ENCODE data around the gene MTSS2.

The MTSS2 gene

DNA sequence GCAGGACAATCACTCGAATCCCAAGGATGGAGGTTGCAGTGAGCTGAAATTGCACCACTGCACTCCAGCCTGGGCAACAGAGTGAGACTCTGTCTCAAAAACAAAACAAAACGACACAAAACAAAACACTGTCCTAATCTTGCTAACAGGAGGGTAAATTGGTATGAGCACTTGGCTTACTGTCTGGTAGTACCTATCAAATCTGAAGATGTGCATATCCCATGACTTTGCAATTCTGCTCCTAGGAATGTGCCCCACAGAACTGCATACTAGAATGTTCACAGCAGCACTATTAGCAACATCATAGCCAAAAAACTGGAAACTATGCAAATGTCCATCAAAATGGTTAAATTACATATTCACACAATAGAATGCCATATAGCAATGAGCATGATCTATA lies 15.7 kb downstream of the MTSS2 start:
- no peak for DNase-seq

DNA sequence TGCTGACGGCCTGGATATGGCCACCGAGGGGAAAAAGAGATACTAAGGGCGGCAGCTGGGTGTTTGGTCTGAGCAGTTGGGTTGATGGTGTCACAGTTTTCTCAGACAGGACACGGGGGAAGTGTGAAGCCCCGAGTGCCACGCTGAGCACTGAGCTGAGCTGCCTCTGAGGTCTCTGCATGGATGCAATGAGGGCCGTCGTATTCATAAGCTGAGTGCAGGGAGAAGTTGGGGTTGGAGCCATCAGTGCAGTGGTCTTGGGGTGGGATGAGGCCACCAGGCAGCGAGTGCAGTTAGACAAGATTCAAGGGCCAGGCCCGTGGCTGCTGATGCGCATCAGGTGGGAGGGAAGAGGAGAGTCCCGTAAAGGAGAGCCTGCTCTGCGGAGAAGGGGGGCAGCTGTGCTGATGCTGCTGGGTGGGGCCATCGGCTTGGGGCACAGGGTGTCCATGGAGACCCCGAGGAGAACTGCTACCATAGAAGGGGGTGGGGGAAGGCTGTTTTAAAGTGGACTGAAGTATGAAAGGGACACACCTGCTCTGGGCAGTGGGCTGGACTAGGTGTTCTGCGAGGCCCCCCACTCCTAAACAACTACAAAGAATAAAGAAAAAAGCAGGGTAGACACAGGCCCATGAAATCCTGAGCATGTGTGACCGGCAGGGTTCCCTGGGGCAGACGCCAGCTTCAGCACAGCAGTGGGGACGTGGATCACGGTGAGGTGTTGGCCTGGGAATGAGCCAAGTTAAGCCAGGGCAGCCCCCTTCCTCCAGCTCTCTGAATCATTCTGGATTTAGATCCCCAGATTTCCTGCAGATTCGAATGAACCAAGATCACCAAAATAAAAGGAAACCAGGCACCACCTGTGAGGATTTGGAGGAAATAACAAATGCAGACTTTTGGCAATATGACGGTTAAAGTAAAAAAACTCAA lies 19.8 kb downstream of the MTSS2 start:
- no peak for DNase-seq

DNA sequence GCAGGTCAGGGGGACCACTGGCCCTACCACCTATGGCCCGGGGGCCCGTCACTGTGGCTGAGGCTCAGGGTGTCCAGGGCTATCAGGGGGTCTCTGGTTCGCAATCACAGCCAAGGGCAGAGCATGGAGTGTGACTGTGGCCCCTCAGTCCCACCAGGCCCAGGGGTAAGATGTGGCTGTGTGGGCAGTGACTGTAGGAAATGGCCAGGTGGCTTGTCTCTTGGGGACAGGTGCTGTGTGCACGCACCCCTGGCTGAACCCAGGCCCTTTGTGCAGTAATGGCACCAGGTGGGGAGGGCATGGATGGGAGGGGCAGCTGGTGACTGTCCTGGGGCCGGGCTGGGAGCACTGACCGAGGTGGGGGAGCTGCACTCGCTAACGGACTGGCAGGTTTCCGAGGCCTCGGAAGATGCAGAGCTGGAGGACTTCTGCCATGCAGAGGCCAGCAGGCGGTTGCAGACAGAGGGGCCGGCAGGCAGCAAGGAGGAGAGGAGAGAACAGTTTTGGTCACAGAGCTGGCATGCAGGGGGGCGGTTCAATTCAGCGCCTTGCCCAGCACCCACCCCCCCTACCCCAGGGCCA lies 20.6 kb downstream of the MTSS2 start:
- DNase-seq = no peak

DNA sequence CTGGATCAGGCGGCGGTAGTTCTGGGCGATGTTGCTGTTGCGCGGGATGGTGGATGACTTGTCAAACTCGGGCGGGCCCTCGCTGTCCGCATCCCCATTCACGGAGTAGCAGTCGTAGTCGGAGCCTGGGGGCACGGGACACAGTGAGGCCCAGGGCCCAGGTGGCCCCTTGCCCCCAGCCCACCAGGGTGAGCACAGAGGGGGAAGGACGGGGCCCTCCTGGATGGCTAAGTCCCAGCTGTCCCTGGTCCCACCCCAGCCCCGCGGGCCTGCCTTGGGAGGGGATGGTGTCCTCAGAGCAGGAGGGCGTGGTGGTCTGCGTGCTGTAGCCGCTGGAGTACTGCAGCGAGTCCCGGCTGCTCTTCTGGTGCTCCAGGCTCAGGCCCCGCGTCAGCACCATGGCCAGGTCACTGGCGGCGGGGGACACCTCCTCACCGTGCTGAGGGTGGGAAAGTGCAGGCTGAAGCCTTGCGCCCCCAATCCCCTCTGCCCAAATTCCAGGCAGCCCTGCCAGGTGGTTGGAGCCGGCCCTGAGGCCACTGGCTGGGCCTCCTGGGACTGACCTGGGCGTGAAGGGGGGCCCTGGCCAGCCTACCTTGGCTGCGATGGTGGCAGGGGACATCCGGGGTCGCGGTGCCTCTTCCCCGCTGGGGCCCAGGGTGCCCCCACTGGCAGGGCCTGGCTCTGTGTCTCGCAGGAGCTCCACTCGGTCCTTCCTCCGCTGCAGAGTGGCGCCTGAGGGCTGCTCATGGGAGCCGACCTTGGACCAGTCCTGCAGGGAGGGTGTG lies 21.3 kb downstream of the MTSS2 start:
- DNase-seq = no peak

DNA sequence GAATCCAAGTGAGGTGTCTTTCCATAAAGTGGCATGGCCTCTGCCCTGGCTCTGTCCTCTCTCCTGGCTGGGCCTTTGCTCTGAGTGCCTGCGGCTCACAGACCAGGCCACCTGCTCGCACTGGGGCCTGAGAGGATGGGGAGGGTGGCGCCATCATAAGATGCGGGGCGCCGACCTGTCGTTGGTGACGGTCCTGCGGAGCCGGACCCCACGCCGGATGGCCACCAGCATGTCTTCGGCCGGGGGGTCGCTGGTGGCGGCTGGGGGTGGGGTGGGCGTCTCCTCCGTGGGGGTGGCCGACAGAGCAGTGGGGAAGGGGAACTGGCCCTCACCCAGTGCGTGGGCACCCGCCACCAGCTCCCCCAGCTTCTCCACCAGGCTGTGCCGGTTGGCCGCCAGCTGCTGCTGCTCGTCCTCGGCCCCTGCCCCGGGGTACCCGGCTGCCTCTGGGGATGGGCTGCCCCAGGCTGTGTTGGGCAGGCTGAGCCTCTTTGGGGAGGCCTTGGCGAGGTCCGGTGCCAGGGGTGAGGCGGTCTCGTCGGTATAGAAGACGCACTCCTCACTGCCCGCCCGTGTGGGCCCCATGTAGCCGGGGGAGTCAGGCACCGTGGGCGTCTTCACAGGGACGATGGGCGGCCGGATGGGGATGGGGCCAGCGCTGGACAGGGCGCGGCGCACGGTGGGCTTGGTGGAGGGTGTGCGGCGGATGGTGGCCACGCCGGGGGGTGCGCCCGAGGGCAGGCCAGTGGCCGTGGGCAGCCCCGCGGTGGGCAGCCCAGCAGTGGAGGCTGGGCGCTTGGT lies 22.1 kb downstream of the MTSS2 start:
- no peak for DNase-seq

DNA sequence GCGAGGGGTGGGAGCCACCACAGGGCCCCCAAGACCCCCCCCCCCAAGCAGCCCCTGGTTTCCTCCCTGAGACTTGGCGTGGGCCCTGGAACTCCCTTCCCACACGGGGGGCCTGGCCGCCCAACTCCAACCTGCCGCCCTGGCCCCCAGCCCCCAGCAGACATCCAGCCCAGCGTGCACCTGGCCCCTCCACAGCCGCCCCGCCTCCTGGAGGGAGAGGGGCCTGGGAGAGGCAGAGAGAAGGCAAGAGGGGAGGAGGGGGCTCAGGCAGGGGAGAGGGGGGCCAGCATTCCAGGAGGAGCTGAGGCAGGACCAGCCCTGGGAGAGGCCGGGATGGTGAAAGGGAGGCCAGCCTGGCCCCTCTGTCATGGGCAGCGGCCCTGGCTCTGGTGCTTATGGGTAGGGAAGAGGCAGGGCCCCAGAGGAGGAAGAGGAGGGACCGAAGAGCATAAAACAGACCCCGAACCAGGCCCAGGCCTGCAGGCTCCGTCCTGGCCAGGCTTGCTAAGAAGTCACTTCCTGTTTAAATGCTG lies 22.8 kb downstream of the MTSS2 start:
- no peak for DNase-seq

DNA sequence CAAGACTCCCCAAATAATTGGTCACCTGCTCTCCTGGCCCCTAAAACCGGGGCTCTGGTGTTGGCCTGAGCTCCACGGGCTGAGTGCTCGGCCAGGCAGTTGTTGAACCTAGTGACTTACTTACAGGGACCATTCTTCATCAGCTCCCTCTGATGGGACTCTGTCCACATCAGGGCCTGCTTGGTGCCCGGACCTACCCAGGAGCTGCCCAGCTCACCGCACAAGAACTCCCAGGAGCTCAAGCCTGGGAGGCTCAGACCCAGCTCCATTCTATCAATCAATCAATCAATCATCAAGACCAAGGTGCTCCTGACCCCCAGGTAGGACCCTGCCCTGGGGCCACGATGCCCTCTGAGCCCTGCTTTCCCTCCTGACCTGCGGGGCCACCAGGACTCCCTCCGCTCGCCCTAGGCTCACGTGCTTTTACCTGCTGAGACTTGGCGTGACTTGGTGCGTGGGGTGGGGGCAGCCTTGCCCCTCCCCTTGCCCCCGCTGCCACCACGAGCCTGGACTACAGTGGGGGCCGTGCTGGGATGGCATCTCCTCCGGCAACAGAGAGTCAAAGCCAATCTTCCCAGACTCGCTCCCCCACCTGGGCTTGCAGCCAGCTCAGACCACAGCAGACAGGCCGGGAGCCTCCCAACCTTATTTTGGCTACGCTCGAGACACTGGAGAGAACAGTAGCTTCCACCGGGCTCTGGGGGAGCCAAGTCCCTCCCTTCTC lies 23.8 kb downstream of the MTSS2 start:
- DNase-seq = no peak

DNA sequence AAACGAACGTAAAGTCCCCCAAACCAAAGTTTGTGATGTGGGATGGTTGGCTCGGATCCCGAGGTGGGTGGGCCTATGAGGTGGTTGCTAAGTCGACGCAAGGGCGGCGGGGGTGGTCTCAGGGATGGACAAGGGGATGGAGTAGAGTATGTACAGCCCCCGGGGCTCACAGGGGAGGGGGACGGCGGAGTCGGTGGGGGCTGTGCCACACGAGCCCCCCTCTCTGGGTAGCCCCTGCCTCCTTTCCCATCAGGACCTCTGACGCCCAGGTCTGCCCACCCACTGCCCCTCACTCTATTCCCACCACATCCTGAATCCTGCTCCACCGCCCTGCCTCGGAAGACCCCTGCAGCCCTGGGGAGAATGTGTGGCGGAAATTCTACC lies 24.3 kb downstream of the MTSS2 start:
- DNase-seq = no peak

DNA sequence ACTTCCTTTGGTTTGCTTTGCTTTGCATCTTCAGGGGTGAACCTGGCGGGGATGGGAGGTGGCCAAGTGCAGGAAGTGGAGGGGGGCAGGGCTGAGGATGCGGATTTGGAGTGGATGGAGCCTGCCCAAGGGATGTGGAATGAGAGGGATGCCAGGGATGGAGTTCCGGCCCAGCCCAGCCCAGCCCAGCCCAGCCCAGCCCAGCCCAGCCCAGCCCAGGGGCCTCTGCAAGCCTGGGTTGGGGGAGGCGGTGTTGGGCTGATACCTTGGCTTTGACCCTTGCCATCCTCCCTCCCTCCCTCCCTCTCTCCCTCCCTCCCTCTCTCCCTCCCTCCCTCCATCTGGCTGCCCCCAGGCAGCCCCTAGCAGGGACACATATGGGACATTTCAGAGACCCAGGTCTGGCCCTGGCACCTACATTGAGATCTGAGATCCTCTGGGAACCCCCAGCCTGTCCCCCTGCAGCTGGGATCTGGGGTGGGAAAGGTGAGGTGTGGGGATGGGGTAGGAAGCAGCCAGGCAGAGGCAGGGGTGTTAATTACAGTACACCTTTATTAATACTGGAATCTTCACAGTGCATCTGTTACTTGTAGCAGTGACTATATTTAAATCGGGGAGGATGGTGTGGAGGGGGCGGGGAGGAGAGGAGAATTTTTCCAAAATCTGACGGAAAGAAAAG lies 25.0 kb downstream of the MTSS2 start:
- DNase-seq = no peak

DNA sequence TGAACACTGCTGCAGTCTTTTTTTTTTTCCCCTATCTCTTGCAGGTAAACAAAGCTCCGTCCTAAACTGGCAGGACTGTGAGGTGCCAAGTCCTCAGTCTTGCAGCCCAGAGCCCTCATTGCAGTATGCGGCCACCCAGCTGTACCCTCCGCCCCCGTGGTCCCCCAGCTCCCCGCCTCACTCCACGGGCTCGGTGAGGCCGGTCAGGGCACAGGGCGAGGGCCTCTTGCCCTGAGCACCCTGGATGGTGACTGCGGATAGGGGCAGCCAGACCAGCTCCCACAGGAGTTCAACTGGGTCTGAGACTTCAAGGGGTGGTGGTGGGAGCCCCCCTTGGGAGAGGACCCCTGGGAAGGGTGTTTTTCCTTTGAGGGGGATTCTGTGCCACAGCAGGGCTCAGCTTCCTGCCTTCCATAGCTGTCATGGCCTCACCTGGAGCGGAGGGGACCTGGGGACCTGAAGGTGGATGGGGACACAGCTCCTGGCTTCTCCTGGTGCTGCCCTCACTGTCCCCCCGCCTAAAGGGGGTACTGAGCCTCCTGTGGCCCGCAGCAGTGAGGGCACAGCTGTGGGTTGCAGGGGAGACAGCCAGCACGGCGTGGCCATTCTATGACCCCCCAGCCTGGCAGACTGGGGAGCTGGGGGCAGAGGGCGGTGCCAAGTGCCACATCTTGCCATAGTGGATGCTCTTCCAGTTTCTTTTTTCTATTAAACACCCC lies 25.7 kb downstream of the MTSS2 start:
- no peak for DNase-seq

DNA sequence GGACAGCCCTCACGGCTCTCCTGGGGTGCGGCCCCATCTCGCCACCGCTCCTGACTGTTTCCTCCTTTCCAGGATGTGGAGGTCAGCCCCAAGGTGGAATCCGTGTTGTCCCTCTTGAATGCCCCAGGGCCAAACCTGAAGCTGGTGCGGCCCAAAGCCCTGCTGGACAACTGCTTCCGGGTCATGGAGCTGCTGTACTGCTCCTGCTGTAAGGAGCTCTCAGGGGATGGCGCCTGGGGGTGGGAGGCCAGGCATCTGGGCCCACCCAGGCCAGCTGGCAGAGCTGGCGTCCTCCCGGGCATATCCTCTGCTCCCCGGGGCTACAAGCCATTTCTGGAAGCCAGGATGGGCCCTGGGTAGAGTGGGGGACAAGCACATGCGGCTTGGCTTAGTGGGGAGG lies 26.3 kb downstream of the MTSS2 start:
- DNase-seq = no peak

DNA sequence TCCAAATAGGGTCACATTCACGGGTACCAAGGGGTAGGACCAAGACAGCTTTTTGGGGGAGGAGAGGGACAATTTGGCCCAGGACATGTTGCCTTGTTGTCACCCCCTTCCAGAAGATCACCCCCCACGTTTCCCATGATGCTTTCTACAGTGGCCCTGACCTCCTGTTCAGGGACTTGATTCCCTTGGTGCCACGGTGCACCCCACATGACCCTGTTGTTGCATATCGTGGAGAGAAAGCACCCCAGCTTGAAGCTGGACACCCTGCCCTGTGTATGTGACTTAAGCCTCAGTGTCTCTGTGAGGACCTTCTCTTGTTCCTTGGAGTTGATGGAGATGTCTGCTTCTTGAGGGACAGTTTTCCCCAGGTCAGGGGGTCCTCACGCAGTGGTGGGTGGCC lies 26.9 kb downstream of the MTSS2 start:
- no peak for DNase-seq

DNA sequence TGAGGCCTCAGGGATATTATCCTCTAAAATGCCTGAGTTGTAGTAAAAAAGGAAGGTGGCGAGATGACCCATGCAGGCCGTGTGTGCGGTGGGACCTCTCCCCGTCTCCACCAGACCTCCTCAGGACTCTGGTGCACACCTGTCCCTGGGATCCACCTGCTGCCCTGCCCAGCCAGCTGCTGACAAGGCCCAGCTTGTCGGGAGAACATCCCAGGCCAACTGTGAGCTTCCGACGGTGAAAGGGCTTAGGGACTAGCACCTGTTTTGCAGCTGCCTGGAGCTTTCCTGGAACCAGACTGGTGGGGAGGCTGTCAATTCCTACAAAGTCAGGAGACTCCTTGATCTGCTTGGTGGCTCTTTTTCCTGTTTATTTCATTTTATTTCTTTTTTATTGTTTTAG lies 27.9 kb downstream of the MTSS2 start:
- no peak for DNase-seq

DNA sequence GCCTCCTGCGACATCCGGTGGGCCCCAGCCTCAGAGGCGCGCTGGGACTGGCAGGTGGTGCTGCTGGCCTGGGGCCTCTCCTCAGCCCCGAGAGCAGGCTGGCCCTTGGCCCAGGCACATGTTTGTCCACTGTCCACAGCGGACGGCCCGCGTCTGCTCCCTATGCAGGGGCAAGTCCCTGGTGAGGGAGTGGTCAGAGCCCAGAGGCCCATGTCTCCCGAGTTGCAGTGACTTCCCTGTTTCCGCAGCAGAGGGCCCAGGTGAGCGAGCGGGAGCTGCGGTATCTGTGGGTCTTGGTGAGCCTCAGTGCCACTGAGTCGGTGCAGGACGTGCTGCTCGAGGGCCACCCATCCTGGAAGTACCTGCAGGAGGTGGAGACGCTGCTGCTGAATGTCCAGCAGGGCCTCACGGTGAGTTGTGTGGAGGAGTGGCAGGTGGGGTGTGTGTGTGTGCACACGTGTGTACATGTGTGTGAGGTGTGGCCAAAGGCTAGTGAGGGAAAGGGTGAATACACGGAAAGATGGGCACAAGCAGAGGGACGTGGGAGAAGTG lies 29.1 kb downstream of the MTSS2 start:
- no peak for DNase-seq

DNA sequence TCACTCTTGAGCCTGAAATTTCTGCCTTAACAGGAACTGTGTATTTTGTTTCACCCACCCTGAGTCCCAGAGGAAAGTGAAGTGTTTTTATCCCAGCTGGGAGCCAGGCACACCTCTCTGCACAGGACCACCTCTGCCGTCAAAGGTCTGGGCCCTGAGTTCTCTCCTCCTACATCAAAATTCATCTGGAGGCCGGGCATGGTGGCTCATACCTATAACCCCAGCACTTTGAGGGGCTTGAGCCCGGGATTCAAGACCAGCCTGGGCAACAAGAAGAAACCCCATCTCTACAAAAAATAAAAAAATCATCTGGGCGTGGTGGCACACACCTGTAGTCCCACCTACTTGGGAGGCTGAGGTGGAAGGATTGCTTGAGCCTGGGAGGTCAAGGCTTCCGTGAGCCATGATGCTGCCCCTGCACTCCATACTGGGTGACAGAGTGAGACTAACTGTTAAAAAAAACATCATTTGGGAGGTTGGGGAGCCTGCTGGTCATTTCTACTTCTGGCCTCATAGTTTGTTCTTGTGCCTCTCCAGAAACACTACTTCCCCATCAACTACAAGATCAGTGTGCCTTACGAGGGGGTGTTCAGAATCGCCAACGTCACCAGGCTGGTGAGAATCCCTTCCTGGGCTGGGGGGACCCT lies 29.7 kb downstream of the MTSS2 start:
- no peak for DNase-seq

DNA sequence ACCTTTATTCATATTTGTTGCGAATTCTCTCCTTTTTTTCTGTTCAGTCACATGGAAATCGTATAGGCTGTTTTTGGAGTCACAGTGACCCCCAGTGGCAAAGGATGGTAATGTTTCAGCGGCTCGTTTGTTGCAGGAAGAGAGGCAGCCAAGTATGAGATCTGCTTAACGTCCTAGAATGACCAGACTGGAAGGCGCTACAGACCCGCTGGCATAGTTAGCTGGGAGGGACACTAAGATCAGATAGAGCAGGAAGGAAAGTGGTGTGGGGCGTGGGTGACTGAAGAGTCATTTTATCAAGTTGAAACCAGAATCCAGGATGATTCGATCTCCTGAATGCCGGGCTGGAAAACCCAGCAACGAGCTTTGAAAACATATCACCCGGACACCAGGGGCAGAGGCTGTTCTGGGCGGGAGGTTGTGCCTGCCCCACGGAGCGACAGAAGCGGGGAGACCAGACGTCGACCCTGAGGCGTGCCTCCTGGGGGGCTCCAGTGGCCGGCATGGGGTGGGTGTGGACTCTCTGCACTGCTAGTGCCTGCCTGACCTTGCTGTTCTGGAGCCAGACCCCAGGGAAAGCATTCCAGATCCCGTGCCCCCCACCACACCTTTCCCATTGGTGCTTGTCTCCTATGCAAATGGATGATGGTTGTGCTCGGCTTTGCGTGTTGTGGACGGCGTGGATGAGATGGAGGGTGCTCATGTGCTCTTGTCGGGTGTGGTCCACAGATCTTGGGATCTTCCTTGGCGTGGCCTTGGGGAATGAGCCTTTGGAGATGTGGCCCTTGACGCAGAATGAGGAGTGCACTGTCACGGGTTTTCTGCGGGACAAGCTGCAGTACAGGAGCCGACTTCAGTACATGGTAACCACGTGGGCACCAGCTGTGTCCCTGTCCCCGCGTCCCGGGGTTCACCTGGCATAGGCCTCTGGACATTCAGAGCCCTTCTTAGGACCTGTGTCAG lies 31.8 kb downstream of the MTSS2 start:
- DNase-seq = peak; percentile 52

DNA sequence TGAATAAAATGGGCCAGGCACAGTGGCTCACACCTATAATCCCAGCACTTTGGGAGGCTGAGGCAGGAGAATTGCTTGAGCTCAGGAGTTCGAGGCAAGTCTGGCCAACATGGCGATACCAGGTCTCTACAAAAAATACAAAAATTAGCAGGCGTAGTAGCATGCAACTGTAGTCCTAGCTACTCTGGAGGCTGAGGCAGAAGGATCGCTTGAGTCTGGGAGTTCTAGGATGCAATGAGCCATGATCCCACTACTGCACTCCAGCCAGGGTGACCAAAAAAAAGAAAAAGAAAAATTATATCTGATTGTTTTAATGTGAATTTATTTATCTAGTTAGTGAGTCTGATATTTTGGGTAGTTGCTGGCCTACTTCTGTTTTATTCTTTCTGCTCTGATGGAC lies 32.4 kb downstream of the MTSS2 start:
- no peak for DNase-seq

DNA sequence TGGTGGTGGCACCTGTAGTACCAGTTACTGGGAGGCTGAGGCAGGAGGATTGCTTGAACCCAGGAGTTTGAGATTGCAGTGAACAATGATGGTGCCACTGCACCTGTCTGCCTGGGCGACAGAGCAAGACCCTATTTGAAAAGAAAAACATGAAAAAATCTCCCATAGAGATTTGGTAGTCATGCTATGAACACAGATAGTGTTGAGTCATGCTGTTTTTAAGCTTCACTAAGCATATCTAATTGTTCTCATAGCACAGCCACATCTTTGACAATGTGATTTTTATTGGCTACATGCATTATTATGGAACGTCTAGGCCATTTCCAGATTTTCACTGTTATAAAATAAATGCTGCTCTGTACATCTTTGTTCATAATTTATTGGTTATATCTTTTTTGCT lies 33.5 kb downstream of the MTSS2 start:
- no peak for DNase-seq

DNA sequence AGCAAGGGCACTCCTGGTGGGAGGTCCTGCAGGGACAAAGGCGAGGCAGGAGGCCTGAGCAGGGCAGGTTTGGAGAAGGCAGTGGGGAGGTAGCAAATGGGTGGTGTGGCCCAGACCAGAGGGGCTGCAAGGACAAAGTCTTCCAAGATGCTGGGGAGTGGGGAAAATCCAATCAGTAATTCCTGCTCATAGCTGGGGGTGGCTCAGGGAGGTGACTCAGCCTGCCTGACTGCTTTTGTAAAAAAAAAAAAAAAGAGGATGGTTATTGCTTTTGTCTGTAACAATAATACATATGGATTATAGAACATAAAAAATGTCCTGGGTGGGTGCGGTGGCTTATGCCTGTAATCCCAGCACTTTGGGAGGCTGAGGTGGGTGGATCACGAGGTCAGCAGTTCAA lies 34.3 kb downstream of the MTSS2 start:
- DNase-seq = no peak
